ENCODE data around the gene AASDHPPT.

DNA sequence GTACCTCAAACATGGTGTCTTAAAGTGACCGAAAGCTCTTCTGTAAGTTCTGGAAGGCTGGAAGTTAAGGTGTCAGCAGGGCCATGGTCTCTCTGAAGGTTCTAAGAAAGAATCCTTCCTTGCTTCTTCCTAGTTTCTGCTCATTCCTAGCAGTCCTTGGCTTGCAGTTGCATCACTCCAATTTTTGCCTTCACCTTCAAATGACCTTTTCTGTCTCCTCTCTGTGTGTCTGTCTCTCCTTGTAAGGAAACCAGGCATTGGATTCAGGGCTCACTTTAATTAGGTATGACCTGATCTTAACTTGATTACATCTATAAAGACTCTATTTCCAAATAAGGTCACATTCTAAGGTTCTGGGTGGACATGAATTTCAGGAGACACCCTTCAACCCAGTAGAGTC is 8.7 kb downstream of the AASDHPPT start:
- TF ChIP-seq, protein P1, sequence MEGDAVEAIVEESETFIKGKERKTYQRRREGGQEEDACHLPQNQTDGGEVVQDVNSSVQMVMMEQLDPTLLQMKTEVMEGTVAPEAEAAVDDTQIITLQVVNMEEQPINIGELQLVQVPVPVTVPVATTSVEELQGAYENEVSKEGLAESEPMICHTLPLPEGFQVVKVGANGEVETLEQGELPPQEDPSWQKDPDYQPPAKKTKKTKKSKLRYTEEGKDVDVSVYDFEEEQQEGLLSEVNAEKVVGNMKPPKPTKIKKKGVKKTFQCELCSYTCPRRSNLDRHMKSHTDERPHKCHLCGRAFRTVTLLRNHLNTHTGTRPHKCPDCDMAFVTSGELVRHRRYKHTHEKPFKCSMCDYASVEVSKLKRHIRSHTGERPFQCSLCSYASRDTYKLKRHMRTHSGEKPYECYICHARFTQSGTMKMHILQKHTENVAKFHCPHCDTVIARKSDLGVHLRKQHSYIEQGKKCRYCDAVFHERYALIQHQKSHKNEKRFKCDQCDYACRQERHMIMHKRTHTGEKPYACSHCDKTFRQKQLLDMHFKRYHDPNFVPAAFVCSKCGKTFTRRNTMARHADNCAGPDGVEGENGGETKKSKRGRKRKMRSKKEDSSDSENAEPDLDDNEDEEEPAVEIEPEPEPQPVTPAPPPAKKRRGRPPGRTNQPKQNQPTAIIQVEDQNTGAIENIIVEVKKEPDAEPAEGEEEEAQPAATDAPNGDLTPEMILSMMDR (IDR thresholded peaks at IDR 0.05; ENCODE audit: poor library complexity) = no peak
- TF ChIP-seq EZH2 (IDR thresholded peaks at IDR 0.05; ENCODE audit: borderline replicate concordance) = no peak

Data from hepatocyte (in vitro differentiated cells).